GM12892 (cell line): ENCODE measurements around the gene DPPA3.

Experiments used
- POLR2A ChIP-seq: IDR thresholded peaks from 2 replicates; pipeline ENCODE4 v1.6.1; 2011; ENCODE audit warnings: low read depth, low read length, control low read depth
- POLR2AphosphoS5 ChIP-seq: IDR thresholded peaks from 2 replicates; pipeline ENCODE4 v1.6.1; 2011; ENCODE audit warnings: low read depth, low read length, control low read depth
- TAF1 ChIP-seq: IDR thresholded peaks from 2 replicates; pipeline ENCODE4 v1.6.1; 2011; ENCODE audit warnings: low read depth, mild to moderate bottlenecking, control low read depth, low read length, borderline replicate concordance

DNA sequence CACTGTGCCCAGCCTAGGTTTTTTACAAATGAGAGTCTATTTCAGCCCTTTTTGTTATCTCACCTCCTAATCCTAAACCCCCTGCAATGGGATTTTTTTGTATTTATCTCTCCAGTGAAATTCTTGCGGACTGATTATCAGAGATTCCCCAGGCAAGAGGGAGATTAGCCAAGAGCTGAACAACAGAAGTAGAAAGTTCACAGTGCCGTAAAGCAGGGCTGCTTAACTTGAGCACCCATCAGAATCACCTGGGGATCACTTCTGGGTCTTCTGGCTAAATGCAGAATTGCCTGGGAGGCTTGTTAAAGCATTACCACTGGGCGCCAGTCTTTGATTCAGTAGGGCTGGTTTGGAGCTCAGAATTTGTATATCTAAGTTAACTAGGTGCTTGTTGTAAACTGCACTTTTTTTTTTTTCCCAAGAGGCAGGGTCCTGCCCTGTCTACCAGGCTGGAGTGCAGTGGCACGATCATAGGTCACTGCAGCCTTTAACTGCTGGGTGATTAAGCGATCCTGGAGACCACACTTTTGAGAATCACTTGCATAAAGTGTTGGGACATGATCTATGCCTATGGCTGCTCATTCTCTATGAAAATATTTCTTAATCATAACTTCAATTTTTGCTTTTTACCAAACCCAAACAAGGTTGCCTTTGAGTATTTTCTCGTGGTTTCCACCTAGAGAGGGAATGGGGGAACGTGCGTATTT is 1.1 kb upstream of the DPPA3 start:
- TF ChIP-seq POLR2AphosphoS5, result no peak
- no peak for TF ChIP-seq POLR2A
- TF ChIP-seq TAF1, result no peak
